GM21619 (cell line): ENCODE results near the gene LMF2.

Experiments used
- ATAC-seq: cut with Tn5 transposase; IDR thresholded peaks from one replicate; pipeline ENCODE4 v1.9.1; 2021; ENCODE audit not compliant: unreplicated experiment

LMF2 gene

GRCh38 chr22:50505276-50505775 is 2.2 kb downstream of the LMF2 start:
- no peak for ATAC-seq

GRCh38 chr22:50504369-50505211 is 2.9 kb downstream of the LMF2 start:
- ATAC-seq = no peak

DNA sequence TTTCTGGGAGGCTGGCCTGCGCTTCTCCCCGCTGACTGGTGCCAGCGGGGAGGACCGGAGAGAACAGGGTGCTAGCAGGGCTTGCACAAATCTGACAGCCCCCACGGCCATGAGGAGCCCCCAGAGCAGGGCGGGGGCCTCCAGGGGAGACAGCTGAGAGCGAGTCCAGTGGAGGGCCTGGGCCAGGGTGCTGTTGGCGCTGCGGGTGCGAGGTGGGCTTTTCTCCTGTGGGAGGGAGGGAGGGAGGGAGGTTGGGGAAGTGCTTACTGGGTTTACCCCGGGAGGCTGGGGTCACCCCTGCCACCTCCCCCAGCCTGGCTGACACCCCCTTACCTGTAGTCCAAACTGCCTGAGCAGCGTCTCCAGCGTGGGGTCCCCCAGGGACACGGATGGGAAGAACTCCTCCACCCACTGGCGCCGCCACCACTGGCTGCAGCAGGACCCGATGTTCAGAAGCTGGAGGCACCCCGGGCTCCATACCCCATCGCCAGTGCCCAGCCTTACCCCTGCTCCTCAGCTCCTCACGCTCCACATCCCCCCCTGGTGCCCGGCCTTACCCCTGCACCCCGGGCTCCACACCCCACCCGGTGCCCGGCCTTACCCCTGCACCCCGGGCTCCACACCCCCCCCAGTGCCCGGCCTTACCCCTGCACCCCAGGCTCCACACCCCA is 3.9 kb downstream of the LMF2 start:
- ATAC-seq = no peak

DNA sequence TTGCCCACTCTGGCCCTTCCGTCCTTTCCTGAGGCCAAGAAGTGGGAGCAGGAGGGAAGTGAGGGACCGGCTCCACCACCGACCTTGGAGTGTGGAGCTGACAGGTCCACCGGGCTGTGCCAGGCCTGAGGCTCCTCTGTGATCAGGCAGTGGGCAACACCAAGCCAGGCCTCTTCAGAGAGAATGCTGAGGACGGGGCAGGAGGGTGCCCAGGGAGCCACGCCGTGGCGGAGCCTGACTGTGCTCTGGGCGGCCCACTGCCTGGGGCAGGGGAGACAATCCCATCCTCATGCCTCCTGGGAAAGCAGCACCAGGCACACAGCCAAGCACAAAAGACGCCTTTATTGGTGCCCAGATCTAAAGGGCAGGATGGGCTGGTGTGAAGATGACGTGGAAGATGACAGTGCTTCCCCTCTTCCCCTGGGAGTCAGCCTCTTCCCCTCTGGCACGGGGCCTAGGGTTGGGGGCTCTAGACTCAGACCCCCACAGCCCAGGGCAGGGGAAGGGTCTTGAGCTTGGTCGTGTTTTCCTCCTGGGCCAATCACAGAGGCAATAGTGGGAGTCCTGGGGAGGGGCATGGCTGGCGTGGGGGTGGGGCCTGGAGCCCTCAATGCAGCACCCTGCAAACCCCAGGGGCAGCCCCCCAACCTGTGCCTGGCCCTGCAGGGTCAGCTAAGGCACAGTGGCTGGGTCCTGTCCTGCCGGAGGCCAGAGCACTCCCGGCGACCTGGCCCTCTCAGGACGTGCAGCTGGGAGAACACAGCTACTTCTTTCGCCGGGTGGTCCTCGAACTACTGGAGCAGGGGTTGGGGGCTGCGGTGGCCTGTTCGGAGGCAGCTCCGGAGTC is 4.7 kb downstream of the LMF2 start:
- no peak for ATAC-seq

DNA sequence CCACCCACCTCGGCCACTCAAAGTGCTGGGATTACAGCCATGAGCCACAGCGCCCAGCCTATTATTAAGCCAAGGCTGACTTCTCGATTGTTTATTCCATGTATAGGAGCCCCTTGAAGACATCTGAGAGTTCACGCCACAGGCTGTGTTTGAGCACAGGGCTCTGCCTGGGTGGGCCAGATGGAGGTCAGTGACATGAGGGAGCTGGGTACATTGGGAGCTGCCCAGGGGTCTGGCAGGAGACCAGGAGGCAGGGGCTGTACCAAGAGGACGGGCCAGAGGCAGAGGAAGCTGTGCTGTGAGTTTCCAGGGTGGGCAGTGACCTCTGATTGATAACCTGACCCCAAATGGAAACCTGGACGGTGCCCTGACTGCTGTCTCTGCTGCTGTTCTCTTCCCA is 5.4 kb downstream of the LMF2 start:
- ATAC-seq = no peak

- ATAC-seq = no peak
Measured at GRCh38 chr22:50500452-50500851, 7.0 kb downstream of the LMF2 start.

- ATAC-seq = no peak
Measured at GRCh38 chr22:50498322-50498890, 9.1 kb downstream of the LMF2 start.

DNA sequence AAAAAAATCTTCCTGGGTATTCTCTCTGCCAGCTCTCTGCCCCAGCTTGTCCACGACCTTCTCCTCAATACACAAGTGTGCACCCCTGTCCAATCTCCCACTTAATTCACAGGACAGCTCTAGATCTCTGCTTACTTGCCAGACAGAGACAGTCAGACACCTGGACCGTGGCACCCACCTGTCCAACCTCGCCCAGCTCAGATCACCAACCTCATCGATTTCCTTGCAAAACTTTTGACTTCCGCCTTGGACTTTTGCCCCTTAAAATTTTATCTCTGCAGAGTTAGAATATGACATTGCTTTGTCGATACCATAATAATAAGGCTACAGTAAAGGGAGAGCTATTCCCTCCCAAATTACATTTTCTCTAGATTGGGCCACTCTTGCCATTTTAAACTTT is 10.4 kb downstream of the LMF2 start:
- no peak for ATAC-seq

DNA sequence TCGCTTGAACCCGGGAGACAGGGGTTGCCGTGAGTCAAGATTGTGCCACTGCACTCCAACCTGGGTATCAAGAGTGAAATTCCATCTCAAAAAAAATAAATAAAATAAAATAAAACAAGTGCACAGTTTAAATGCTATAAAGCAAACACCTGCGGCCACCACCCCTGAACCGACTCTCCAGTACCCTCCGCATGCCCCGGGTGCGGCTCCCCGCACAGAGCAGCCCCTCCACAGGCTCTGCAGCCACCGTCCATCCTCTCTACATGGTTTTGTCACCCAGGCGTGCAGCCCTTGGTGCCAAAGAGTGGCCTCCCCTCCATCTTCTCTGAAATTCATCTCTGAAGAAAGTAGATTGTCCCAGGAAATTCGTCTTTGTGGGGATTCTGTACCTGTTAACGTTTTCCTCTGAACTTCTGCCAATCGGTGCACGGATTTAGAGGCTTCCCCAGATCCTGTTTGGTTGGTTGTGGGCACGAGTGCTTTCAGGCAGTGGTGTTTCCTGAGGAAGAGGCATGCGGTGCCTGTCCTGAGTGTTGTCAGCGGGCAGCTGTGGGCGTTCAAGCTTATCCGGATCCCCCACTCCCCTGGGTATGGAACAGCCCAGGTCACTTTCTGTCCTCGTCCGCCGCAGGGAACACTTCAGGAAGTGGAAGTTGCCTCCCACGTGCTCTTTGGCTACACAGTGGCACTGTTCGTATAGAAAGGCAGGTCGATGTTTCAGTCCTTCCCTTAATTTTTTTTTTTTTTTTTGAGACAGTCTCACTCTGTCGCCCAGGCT is 16.8 kb downstream of the LMF2 start:
- ATAC-seq = no peak

DNA sequence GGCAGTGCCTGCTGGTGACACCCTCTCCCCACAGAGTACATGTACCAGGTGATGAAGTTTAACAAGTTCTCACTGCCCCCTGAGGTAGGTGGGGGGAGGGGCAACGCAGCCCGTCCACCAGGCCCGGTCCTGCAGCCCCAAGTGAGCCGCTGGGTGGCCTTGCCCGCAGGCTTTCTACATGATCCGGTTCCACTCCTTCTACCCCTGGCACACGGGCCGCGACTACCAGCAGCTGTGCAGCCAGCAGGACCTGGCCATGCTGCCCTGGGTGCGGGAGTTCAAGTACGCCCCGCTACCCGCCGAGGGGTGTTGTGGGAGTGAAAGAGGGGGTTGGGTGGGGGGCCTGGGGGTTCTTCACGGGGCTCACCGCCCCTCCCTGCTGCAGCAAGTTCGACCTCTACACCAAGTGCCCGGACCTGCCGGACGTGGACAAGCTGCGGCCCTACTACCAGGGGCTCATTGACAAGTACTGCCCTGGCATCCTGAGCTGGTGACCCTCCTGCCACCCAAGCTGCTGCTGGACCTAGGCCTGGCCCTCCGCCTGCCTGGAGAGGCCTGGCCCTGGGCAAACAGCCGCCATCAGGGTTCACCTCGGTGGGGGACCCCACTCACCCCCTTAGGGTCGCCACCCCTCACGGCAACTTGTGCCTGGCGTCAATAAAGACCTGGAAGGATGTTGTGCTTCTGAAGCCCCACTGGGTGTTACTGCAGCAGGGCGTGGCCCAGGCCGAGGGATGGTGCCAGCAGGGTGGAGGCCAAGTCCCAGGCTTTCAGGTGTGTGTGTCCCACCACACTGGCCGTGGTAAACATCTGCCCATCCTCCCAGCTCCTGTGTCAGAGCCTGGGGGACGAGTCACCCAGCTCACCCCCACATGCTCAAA is 17.9 kb downstream of the LMF2 start:
- no peak for ATAC-seq

DNA sequence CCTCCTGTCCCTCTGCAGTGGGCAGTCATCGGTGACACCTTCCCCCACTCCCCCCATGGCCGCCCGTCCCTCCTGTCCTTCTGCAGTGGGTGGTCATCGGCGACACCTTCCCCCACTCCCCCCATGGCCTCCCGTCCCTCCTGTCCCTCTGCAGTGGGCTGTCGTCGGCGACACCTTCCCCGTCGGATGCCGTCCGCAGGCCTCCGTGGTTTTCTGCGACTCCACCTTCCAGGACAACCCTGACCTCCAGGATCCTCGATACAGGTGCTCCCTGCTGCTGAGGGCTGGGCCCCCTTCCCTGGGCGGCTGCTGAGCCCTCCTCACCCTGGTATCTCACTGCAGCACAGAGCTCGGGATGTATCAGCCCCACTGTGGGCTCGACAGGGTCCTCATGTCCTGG is 18.6 kb downstream of the LMF2 start:
- no peak for ATAC-seq

- ATAC-seq = no peak
Measured at GRCh38 chr22:50488006-50488677, 19.4 kb downstream of the LMF2 start.

GRCh38 chr22:50487290-50488005 is 20.1 kb downstream of the LMF2 start:
- no peak for ATAC-seq

DNA sequence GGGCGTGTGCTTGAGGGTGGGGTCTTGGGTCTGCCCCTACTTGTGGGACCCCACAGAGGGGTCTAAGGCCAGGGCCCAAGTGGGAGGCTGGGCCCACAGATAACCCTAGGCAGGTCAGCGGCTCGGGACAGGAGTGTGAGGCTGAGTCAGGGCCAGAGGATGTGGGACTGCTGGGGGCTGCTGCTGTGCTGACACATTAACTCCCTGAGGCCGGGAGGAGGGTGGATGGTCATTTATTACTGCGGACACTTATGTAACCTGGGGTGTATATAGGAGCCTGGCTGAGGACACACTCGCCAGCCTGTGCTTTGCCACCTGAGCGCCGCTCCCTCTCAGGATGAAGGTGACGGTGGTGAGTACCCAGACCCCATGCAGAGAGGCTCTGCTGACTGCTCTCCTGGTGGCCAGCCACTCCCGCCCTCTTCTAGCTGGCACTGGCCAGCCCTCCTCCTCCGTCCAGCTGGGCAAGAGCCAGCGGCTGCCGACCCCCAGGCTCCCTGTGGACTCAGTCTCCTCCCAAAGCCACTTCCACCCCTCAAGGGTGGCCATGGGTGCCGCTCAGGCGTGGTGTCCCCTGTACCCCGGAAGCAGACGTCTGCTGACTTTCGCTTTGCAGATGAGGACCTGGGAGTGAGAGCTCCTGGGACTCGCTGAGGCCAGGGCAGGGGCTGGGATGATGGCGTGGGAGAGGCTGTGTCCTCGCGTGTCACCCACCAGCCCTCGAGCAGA is 20.8 kb downstream of the LMF2 start, which contains the start of gene MIOX:
TSS of gene MIOX (plus strand) at position 299 of the 729 bp plus-strand sequence. CDS start at position 338, 39 bp downstream.
- ATAC-seq = no peak

GRCh38 chr22:50485221-50486131 is 22.0 kb downstream of the LMF2 start:
- no peak for ATAC-seq
